Ammon's horn (tissue), 1 donor: ENCODE data around the gene SUMO3.
A peak's percentile ranks its signal among the peaks of the same experiment; 100 is the strongest.

Experiments
- DNase-seq: peaks from one replicate; pipeline ENCODE4 v3.0.0-alpha.2; 2016; ENCODE audit warnings: low spot score

SUMO3 gene

DNA sequence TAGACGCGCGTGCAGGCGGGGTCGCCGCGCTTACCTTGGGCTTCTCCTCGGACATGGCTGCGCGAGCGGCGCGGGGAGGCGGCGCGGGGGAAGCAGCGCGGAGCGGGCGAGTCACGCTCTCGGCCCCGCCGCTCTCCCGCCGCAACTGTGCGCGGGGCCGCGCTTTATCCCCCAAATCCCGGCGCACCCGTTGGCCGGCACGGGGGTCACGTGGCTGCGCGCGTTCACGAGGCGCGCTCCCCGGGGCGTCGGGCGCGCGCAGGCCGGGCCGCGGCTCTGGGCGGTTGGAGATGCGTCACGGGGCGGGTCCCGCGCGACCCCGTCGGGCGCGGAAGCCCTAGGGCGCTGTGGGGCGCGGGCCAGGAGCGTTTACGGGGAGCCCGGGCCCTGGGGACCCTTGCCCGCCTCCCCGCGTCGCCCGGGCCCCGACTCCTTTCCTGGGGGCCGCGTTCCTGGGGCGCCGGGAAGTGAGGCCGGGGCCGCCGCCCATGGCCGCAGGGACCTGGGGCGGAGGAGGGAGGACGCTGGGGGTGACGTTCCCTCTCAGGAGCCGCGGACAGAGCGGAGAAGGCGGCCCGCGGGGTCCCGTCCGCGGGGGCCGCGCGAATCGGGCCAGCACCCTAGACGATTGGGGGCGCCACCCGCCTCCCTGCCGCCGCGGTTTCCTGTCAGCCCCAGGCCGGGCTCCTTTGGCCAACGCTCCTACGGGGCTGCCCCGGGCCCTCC, at the start of gene SUMO3:
Gene SUMO3 (minus strand): TSS at position 149 of the 726 bp plus-strand sequence. CDS start 94 bp downstream, at position 55.
- peak; percentile 78 for DNase-seq

DNA sequence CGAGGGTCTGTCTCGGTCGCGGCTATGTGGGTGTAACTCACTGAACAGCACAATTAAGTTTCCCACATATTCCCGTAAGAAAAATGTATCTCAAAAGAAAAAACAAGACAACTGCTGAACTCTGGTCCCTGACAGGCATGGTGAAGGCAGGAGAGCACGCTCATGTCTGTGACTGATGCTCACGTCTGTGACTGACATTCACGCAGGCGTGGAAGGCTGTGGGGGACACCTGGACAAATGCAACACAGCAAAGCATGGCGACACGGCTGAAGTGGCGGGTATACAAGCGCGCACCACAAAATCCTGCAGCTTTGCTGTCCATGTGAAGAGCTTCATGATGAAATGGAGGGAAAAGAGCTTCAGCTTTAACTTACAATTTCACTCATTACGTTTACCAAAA, 49.6 kb upstream of the SUMO3 start:
- no peak for DNase-seq

DNA sequence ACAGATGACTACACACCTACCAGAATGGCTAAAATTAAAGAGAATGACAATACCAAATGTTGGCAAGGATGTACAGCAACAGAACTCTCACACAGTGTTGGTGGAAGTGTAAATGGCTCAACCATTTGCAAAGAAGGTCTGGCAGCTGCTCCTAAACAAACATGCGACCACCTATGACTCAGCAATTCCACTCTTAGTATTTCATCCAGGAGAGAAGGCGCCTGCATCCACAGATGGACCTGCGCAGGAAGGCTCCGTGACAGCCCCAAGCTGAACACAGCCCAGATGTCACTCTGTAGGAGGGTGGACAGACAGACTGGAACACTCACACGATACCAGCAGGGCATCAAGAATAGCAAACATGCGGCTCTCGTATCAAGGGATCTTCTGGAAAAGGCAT, 48.9 kb upstream of the SUMO3 start:
- DNase-seq, result no peak

DNA sequence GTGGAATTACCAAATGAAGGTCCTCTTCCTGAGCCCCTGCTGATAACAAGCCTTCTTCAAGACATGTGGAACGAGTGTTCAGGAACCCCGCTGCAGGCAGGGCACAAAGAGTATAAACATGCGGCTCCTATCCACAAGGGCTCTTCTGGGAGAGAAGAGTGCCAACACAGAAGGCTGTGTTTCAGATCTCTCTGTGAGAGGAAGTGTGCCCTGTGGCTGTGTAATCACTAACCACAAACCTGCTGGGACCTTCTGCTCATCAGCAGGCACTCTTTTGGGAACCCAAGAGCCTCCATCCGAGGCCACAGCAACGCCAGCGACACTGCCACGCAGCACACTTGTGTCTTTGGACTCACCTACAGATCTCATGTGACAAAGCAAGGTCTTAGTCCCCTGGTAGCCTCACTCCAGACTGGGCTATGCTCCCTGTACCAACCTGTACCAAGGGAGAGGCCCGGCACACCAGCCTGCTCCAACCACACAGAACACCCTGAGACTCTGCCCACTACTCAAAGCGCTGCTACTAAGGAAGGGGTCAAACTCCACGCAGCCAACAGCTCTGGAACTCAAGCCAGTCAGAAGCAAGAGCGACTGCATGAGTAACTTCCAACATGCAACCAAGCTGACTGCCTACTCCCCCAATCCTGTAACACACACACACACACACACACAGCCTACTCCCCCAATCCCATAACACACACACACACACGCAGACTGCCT, 47.9 kb upstream of the SUMO3 start:
- DNase-seq, result peak; percentile 62

DNA sequence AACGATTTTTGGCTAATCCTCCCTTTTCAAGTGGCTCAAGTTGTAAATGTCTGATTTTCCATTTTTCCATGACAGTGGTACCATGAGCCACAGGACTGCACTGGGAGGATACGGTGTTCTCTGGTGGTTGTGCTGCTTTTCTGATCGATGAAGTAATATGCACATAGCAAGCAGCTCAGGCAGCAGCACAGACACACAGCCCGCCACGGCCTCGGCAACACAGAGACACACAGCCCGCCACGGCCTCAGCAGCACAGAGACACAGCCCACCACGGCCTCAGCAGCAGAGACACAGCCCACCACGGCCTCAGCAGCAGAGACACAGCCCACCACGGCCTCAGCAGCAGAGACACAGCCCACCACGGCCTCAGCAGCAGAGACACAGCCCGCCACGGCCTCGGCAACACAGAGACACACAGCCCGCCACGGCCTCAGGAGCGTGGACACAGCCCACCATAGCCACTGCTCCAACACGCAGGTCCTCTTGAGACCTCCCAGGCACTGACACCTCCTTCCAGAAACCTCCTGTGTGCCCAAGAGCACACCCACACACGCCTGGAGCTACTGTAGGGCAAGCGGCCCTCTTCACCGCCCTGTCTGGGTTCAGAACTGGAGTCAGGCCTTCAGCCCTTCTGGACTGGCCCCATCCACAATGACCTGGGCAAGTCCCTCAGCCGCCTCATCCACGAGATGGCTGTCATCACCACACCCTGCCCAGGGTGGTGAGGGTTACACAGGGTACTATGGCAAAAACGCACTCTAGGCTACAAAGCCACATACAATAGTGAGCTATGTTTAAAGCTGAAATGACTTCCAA, 45.2 kb upstream of the SUMO3 start:
- DNase-seq, result no peak

DNA sequence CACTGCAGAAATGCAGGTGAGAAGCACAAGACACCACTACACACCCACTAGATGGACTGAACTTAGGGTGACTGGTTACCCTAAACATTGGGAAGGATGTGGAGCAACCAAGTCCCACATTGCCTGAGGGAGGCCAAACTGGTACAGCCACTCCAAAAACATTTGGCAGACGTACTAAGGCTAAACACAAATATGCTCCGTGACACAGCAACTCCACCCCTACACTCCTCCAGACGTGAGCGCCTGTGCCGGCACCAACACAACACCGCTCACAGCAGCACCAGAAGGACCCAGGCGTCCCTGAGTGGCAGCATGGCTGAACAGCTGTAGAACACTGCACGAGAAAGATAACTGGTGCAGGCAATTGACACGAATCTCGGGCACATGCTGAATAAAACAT, 40.9 kb upstream of the SUMO3 start:
- no peak for DNase-seq

DNA sequence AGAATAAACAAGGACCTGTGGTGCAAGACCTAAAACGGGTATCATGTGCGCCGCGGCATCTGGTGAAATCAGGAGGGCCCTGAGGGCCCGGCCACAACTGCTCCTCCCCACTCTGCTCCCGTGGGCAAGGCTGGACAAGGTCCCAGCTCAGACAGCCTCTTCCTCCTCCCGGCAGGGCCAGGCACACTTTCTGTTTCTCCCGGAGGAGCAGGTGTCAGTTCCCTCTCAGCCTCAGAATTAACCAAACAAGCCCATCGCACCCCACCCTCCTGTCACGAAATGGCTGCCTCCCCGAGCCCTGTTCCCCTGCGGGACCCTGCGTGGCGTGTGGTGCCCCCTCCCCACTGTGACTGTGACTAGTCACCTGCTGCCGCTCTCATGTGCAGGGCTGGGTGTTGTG, 40.4 kb upstream of the SUMO3 start:
- DNase-seq, result no peak

DNA sequence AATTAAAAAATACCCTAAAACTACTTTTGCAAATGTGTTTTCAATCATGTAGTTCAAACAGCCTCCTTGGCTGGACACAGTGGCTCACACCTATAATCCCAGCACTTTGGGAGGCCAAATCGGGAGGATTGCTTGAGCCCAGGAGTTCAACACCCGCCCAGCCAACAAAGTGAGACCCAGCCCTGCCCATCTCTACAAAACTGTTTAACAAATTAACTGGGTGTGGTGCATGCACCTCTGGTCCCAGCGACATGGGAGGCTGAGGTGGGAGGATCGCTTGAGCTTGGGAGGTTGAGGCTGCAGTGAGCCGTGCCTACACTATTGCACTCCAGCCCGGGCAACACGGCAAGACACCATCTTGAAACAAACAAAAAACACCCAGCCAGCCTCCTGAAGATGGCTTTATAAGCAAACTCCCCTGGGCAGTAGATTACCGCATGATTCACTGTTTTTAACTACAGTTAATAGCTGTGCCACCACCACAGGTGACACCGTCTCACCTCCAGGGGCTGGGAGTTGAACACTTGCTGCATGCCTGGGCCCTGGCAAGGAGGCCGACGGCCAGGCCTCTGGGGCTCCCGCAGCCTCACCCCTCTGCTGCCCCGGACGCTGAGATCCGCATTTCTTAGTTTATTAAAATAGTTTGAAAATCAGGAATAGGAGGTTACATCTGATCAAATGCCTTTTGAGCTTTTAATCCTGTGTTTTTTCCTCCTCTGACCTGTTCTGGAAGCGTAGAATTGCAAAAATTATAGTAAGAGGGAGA, 39.4 kb upstream of the SUMO3 start:
- DNase-seq, result no peak

DNA sequence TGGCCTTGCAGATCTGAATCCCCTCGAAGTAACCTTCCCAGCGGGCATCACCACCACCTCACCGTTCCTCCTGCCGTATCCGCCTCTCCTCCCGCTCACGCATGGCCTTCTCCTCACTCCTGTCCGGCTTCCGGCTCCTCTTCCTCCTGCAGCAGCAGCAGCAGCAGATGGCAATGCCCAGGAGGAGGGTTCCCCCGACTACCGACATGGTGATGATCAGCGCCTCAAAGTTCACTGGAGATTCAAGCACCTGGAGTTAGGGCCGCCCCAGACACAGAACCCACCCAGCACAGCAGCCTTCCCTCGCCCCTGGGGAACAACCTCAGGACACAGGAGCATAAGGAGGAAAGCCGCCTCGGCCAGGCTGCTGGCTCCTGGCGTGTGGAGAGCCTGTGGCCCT, 38.3 kb upstream of the SUMO3 start:
- DNase-seq, result no peak

DNA sequence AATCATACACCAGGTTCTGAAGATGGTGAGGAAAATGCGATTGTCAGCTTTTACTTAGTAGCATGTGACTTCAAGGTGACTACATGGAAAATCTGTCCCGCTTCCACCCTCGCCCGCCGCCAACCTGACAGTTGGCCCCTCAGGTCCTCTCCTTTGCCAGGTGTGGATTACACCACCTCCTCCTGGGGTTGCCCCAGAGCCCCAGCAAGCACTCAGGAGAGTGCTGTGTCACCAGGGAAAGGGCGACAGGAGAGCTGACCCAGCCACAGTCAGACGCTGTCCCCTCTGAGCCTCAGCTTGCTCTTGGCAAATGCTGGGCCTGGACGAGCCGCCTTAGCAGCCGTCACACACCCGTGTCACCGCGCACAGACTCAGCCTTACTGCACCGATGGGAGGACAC, 37.7 kb upstream of the SUMO3 start:
- DNase-seq, result no peak

DNA sequence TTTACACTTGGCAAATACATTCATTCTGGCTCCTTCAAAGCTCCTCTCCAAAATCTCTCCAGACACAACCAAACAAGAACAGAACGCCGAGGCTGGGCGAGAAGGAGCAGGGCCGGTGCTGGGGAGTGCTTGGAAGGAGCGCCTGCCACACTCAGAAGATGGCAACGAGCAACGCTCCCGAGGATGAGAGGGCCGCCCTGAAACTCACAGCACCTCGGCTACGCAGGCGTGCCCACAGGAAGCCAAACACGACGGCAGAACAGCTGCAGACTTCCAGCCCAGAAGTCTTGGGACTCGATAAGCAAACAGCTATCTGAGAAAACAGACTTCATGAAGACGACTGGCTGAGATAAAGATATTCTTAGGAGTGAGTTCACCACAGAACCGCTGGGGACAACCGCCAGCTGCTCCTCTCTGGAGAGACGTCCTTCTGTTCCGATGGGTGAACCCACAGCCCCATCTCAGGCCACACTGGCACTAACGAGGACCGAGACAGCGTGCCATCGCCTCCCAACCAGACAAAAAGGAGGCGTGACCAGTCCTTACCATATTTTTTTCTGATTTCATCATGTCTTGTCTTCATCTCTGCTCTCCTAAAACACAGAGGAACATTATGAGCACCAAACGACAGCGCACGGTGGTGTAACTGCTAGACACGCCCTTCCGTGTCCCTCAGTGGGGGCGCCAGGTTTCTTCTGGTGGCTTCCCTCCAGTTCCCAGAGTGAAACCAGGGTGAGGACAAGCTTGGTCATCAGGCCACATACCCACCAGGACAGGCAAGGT, 37.0 kb upstream of the SUMO3 start:
- DNase-seq, result no peak

DNA sequence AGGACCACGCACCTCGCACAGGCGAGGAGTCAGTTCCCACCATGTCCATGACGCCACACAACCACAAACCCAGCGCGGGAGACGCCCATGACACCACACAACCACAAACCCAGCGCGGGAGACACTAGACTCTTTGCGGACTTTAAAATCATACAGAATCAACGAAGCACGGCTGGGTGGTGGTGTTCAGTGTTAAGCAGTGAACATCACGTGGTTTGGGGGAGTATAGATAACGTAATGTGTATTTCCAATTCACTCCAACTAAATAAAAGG, 36.5 kb upstream of the SUMO3 start:
- no peak for DNase-seq

DNA sequence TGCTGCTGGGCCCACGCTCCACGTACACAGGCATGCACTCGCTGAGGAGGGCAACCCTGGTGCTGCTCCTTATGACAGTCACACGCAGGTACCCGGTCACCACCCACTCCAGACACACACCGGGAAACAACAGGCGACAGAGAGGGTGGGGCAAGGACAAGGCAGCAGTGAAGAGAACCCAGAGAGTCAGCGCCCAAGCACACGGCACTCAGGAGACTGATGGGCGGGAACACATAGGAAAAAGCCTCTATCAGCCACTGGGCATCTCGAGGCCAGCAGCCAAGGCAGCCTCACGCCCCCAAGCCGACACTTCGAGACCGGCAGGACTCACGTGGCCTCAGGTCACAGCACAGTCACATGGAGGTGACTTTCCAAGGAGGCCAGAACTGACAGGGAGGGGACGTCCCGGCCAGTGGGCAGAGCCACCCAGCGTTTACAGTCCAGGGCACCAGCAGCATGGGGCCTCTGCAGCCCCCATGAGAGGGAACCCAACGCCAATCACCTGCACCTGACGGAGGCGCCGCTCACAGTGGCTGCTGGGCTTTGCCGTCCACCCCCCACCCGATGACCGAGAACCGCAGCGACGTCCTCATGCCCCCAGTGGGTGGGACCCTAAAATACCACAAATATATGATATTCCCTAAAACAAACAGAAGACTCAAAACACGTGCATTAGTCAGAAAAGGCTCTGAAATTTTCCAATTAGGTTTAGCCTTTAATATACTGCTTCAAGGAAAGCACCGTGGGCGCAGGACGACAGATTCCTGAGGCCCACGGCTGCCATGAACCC, 35.9 kb upstream of the SUMO3 start:
- DNase-seq, result no peak

DNA sequence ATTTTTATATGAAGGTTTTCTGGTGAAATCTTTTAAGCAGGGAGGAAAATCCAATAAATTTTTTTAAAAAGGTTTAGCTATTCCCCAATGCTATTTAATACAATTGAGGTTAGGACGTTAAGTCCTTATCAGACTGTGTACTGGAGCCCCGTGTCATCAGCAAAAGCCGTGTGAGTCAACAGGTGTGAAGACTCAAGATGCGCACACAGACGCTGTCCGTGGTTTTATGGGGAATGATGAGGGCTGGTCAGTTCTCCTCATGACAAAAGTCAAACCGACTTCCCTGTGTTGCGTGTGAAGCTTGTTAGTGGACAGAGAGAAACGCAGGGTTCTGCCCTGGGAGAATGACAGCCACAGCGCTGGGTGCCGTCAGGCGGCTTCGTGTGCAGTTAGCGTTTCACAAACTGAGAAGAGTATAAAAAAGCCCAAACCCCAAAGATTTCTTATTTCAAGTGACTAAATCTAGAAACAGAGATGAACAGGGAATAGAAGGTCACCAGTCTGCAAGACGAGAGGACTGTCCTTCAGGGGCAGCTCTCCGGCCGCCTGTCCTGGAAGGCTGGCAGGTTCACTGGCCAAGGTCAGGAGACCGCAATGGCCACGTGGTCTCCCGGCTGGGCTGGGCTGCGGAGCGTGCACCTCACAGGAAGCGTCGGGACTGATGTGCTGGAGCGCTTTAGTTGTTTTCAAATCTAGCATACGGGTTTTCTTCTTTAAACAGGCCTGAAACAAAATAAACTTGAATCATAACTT, 33.2 kb upstream of the SUMO3 start:
- no peak for DNase-seq

DNA sequence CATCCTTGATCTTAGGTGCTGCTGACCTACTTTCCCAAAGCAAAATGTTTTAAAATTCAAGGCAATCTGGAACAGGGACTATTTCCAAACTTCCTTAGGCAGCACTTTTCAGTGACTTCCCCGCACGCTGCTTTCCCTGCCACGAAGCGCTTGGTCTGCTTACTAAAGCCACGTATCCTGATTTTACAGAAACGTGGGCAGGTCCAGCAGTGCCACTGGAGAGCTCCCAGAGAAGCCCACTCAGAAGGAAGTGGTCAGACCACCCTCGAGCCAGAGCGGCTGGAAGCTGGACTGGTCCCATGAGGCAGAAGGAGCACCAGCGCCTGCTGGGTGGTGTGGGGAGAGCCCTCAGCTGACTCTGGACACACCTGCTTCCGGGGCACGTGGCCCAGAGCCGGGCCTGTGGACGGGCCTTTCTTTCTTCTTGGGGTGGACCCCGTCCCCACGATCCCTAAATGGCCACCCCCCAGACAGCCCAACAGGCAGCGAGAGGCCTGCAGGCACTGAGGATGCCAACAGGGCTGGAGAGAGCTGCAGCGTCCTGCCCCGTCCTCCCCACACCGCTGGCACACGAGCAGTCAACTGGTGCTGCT, 32.4 kb upstream of the SUMO3 start:
- no peak for DNase-seq

DNA sequence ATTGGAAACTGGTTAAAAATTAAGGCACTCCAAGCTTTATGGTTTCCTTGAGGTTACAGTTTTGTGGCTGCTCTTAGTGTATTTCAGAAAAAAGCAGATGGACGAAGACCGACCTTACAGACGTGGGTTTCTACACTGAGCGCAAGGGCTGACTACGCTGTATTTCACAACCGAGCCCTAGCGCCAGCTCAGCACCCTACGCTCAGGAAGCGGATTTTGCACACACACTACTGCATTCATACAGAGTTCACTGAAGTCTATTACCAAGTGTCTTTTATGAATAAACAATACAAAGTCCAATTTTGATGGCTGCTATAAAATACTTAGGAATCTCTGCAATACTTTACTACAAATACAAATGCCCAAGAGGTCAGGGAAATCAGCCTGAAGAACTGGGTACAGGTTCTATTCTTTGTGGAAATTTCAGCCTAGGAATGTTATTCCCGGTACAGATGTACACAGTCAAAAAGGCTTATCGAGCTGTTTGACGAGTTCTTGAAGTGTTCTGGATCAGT, 31.8 kb upstream of the SUMO3 start:
- no peak for DNase-seq

DNA sequence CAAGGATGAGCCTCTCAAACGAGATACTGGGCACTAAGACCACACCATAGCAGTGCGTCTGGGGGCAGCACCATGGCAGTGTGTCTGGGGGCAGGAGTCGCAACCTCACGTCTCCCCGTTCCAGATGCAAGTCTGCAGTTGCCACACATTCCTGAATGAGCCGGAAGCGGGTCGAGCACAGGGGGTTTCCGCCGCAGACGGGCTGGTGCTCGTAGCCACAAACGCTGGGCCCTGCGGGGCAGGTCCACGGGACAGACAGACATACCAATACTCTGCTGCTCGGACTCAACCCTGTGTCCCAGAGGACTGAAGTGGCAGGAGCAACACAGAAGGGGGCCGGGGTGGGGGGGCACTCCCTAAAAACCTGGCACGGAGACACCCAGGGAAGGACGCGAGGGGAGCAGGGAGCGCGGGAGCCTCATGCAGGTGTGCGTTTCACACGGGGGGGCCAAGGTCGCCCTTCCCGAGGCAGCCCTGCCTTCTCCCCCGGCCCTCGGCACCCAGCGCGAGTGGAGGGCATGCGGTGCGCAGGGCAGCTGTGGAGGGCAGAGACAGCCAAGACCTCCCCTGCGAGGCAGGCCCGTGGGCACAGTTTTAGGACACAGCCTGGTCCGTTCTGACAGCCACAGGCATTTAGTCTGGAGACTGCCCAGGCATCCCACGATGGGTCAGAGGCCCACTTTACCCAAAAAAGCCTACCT, 31.1 kb upstream of the SUMO3 start:
- no peak for DNase-seq

DNA sequence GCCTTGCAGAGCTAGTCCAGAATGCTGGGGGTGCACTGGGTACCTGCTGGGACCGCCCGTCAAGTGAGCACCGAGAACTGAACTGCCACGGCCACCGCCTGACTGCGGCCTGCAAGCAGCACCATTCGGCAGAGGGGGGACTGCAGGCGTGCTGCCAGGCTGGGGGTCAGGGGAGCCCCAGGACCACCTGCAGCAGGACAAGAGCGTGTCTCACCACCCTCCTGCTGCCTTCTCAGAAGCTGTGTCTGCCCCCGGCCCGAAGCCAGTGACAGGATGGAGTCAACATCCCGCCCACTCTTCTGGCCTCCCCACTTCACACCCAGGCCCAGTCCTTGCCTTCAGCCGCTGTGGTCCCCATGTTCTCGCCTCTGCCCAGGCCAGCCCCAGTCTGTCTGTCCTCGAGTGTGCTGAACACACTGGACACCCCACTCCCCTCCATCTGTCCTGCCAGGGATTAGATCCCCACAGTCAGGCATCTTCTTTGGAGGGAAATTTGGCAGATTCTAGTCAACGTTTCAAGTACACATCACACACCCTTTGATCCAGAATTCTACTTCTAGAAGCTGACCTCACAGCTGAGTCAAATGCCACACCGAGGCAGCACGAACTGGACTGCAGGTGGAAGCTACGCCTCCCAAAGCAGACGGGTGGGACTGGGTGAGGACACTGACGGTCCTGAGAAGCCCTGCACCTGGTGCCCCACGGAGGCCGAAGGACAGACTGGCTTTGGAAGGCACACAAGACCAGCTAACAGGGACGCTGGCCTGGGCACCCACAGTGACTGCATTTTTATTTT, 29.6 kb upstream of the SUMO3 start:
- no peak for DNase-seq
